Loucy (cell line): ENCODE data around the gene FZD10.

Experiments used
- H2AFZ ChIP-seq: fragments of 200-600 bp; sonication (generic); 2 replicates; pipeline ENCODE4 v1.6.0; 2016; ENCODE audit warnings: antibody characterized with exemption, mild to moderate bottlenecking, low read length, moderate library complexity
- H3F3A ChIP-seq: fragments of 200-600 bp; 2 replicates; pipeline ENCODE4 v1.6.0; 2016; ENCODE audit warnings: antibody characterized with exemption, low read depth, mild to moderate bottlenecking
- H3K27me3 ChIP-seq: fragments of 200-600 bp; sonication (generic); 2 replicates; pipeline ENCODE4 v1.6.1; 2014; ENCODE audit warnings: low read length, mild to moderate bottlenecking; ENCODE audit not compliant: insufficient read depth, poor library complexity, severe bottlenecking
- H3K36me3 ChIP-seq: fragments of 200-600 bp; sonication (generic); 2 replicates; pipeline ENCODE4 v1.6.1; 2016; ENCODE audit warnings: low read length; ENCODE audit not compliant: insufficient read depth
- H3K4me1 ChIP-seq: fragments of 200-600 bp; sonication (generic); 2 replicates; pipeline ENCODE4 v1.5.1; 2014; ENCODE audit warnings: low read length, mild to moderate bottlenecking; ENCODE audit not compliant: insufficient read depth, poor library complexity, severe bottlenecking
- H3K4me2 ChIP-seq: fragments of 200-600 bp; sonication (generic); 2 replicates; pipeline ENCODE4 v1.6.0; 2014; ENCODE audit warnings: antibody characterized with exemption, low read length, low read depth, mild to moderate bottlenecking; ENCODE audit not compliant: poor library complexity, severe bottlenecking
- H3K4me3 ChIP-seq: fragments of 200-600 bp; sonication (generic); 2 replicates; pipeline ENCODE4 v1.5.1; 2014; ENCODE audit warnings: low read length, mild to moderate bottlenecking, mixed read lengths; ENCODE audit not compliant: poor library complexity, severe bottlenecking
- H3K79me2 ChIP-seq: fragments of 200-600 bp; sonication (generic); 2 replicates; pipeline ENCODE4 v1.6.1; 2014; ENCODE audit warnings: low read length; ENCODE audit not compliant: insufficient read depth
- H3K9ac ChIP-seq: fragments of 200-600 bp; sonication (generic); 2 replicates; pipeline ENCODE4 v1.6.0; 2014; ENCODE audit warnings: mild to moderate bottlenecking, low read depth, low read length, moderate library complexity; ENCODE audit not compliant: poor library complexity, severe bottlenecking
- H3K9me2 ChIP-seq: fragments of 200-600 bp; sonication (generic); replicated peaks from 2 replicates; pipeline ENCODE4 v1.6.1; 2016; ENCODE audit warnings: low read depth, low read length, mixed read lengths
- H3K9me3 ChIP-seq: fragments of 200-600 bp; sonication (generic); 2 replicates; pipeline ENCODE4 v1.6.1; 2014; ENCODE audit warnings: mild to moderate bottlenecking, antibody characterized with exemption, low read length, low read depth; ENCODE audit not compliant: insufficient read depth
- H4K20me1 ChIP-seq: fragments of 200-600 bp; sonication (generic); 2 replicates; pipeline ENCODE4 v1.6.0; 2014; ENCODE audit warnings: antibody characterized with exemption, low read length, mild to moderate bottlenecking; ENCODE audit not compliant: insufficient read depth, poor library complexity, severe bottlenecking
- CTCF ChIP-seq: fragments of 200-600 bp; sonication (generic); conservative IDR thresholded peaks from 2 replicates; pipeline ENCODE4 v1.5.1; 2014; ENCODE audit warnings: mild to moderate bottlenecking, antibody characterized with exemption, low read length
- EZH2phosphoT487 ChIP-seq: fragments of 200-600 bp; IDR thresholded peaks from 2 replicates; pipeline ENCODE4 v1.6.1; 2018; ENCODE audit warnings: antibody characterized with exemption, mild to moderate bottlenecking, moderate library complexity, borderline replicate concordance

FZD10 gene

GRCh38 chr12:130160306-130160705, 2.0 kb upstream of the FZD10 start:
- Histone ChIP-seq H3K9ac (no peak overlapping the region), H3K36me3 (no peaks in the 10 kb centered on the region), H3K27me3 (peaks cover 8% of the 10 kb centered on the region), H3K4me3 (no peak overlapping the region), H3K9me3 (no peaks in the 10 kb centered on the region), H3K4me2 (no peak overlapping the region), H3K79me2 (no peaks in the 10 kb centered on the region), H3F3A (no peaks in the 10 kb centered on the region), H3K9me2 (no peaks in the 10 kb centered on the region), H4K20me1 (no peaks in the 10 kb centered on the region), H3K4me1 (no peaks in the 10 kb centered on the region), H2AFZ (no peak overlapping the region)
- TF ChIP-seq EZH2phosphoT487 (no peak), CTCF (no peak)

GRCh38 chr12:130160711-130161231, 1.5 kb upstream of the FZD10 start:
- Histone ChIP-seq H3K36me3 (no peaks in the 10 kb centered on the region), H3K4me1 (no peaks in the 10 kb centered on the region), H4K20me1 (no peaks in the 10 kb centered on the region), H3K9me3 (no peaks in the 10 kb centered on the region), H3K9ac (no peak overlapping the region), H3K79me2 (no peaks in the 10 kb centered on the region), H3F3A (no peaks in the 10 kb centered on the region), H3K9me2 (no peaks in the 10 kb centered on the region), H3K4me2 (no peak overlapping the region), H3K27me3 (peaks cover 8% of the 10 kb centered on the region), H2AFZ (no peak overlapping the region), H3K4me3 (no peak overlapping the region)
- TF ChIP-seq EZH2phosphoT487 (no peak), CTCF (no peak)

GRCh38 chr12:130161261-130162243, 712 bp upstream of the FZD10 start:
- H3K9me3 ChIP-seq: no peaks in the 10 kb centered on the region
- TF ChIP-seq CTCF (no peak), EZH2phosphoT487 (no peak)
- no peaks in the 10 kb centered on the region for H3F3A ChIP-seq
- no peaks in the 10 kb centered on the region for H3K79me2 ChIP-seq
- peaks cover 8% of the 10 kb centered on the region for H3K27me3 ChIP-seq
- H3K4me1 ChIP-seq: no peaks in the 10 kb centered on the region
- H2AFZ ChIP-seq: no peak overlapping the region
- no peak overlapping the region for H3K4me3 ChIP-seq
- no peaks in the 10 kb centered on the region for H4K20me1 ChIP-seq
- no peaks in the 10 kb centered on the region for H3K9me2 ChIP-seq
- no peak overlapping the region for H3K9ac ChIP-seq
- H3K4me2 ChIP-seq: peak overlapping the region; percentile 24
- H3K36me3 ChIP-seq: no peaks in the 10 kb centered on the region
